Neural cell (in vitro differentiated cells): ENCODE measurements around the gene ITFG1. TPM values are rescaled to one million over a fixed set of nuclear protein-coding genes. Genes with fewer than 3 reads are reported as not detected.
"Not testable (repeated sequence)": the region's sequence is repeated elsewhere in the genome, so short reads cannot be mapped to it uniquely, and the experiment has no call there.

Source experiments
- H2AFZ ChIP-seq: fragments of 200-600, 300-800 bp; sonication (generic), shearing (Covaris generic); 2 replicates; pipeline ENCODE4 v1.6.0; 2014; ENCODE audit warnings: low read depth, mild to moderate bottlenecking, antibody characterized with exemption, low read length, moderate library complexity
- H3F3A ChIP-seq: fragments of 200-600 bp; shearing (Covaris generic); 2 replicates; pipeline ENCODE4 v1.6.1; 2016; ENCODE audit warnings: mild to moderate bottlenecking, moderate library complexity, mixed read lengths, antibody characterized with exemption, low read length; ENCODE audit not compliant: insufficient read depth, poor library complexity, severe bottlenecking
- H3K27ac ChIP-seq: fragments of 200-600, 300-800 bp; sonication (generic), shearing (Covaris generic); 2 replicates; pipeline ENCODE4 v1.5.1; 2014; ENCODE audit warnings: mild to moderate bottlenecking, low read length, moderate library complexity
- H3K27me3 ChIP-seq: fragments of 300-800, 200-600 bp; sonication (generic), shearing (Covaris generic); 2 replicates; pipeline ENCODE4 v1.6.0; 2014; ENCODE audit warnings: mild to moderate bottlenecking, low read depth, low read length, moderate library complexity; ENCODE audit not compliant: insufficient read depth
- H3K36me3 ChIP-seq: fragments of 300-800, 200-600 bp; sonication (generic), shearing (Covaris generic); 2 replicates; pipeline ENCODE4 v1.5.1; 2014; ENCODE audit warnings: mild to moderate bottlenecking, antibody characterized with exemption, low read length, moderate library complexity; ENCODE audit not compliant: insufficient read depth
- H3K4me2 ChIP-seq: fragments of 300-800, 200-600 bp; sonication (generic), shearing (Covaris generic); 2 replicates; pipeline ENCODE4 v1.6.0; 2014; ENCODE audit warnings: mild to moderate bottlenecking, low read length
- H3K4me3 ChIP-seq: fragments of 300-800, 200-600 bp; sonication (generic), shearing (Covaris generic); 2 replicates; pipeline ENCODE4 v1.5.1; 2014; ENCODE audit warnings: mild to moderate bottlenecking, low read length, moderate library complexity
- H3K79me2 ChIP-seq: fragments of 200-600 bp; shearing (Covaris generic); replicated peaks from 2 replicates; pipeline ENCODE4 v1.6.0; 2014; ENCODE audit warnings: mild to moderate bottlenecking, low read length, moderate library complexity; ENCODE audit not compliant: insufficient read depth
- H3K9ac ChIP-seq: fragments of 300-800, 200-600 bp; sonication (generic), shearing (Covaris generic); 2 replicates; pipeline ENCODE4 v1.6.1; 2016; ENCODE audit warnings: mild to moderate bottlenecking, low read length, mixed read lengths
- H3K9me2 ChIP-seq: fragments of 200-600 bp; shearing (Covaris generic); 2 replicates; pipeline ENCODE4 v1.6.1; 2016; ENCODE audit warnings: mild to moderate bottlenecking, low read length, mixed read lengths; ENCODE audit not compliant: insufficient read depth
- H3K9me3 ChIP-seq: fragments of 200-600, 300-800 bp; sonication (generic), shearing (Covaris generic); 2 replicates; pipeline ENCODE4 v1.6.1; 2016; ENCODE audit warnings: mild to moderate bottlenecking, mixed run types, low read length, moderate library complexity, mixed read lengths
- H4K20me1 ChIP-seq: fragments of 200-600 bp; shearing (Covaris generic); 2 replicates; pipeline ENCODE4 v1.6.1; 2016; ENCODE audit warnings: mild to moderate bottlenecking, mixed run types; ENCODE audit not compliant: insufficient read depth
- EP300 ChIP-seq: fragments of 450-650 bp; conservative IDR thresholded peaks from 2 replicates; pipeline ENCODE4 v1.6.1; 2014; ENCODE audit warnings: antibody characterized with exemption, mild to moderate bottlenecking, moderate library complexity; ENCODE audit not compliant: poor library complexity, severe bottlenecking
- EZH2 ChIP-seq: fragments of 200-600, 300-800 bp; shearing (Covaris generic), sonication (generic); IDR thresholded peaks from 2 replicates; pipeline ENCODE4 v1.6.1; 2014; ENCODE audit warnings: antibody characterized with exemption, low read length, borderline replicate concordance, mild to moderate bottlenecking; ENCODE audit not compliant: insufficient read depth, poor library complexity, severe bottlenecking
- MXI1 ChIP-seq: fragments of 450-650 bp; conservative IDR thresholded peaks from 2 replicates; pipeline ENCODE4 v1.6.1; 2014; ENCODE audit warnings: antibody characterized with exemption, mild to moderate bottlenecking; ENCODE audit not compliant: poor library complexity, severe bottlenecking
- POLR2AphosphoS5 ChIP-seq: IDR thresholded peaks from 2 replicates; pipeline ENCODE4 v1.6.1; 2012
- RAD21 ChIP-seq: fragments of 450-650 bp; conservative IDR thresholded peaks from 2 replicates; pipeline ENCODE4 v1.6.1; 2014; ENCODE audit warnings: antibody characterized with exemption, mild to moderate bottlenecking, moderate library complexity
- SMC3 ChIP-seq: fragments of 450-650 bp; conservative IDR thresholded peaks from 2 replicates; pipeline ENCODE4 v1.6.1; 2014; ENCODE audit warnings: antibody characterized with exemption, mild to moderate bottlenecking, moderate library complexity; ENCODE audit not compliant: poor library complexity
- TAF1 ChIP-seq: IDR thresholded peaks from 2 replicates; pipeline ENCODE4 v1.6.1; 2012; ENCODE audit warnings: low read depth
- polyA plus RNA-seq: library from polyadenylated mRNA; depleted of rRNA; stranded (reverse); fragments of >200 nt; gene quantifications from 2 replicates; pipeline ENCODE4 v1.2.3, GENCODE V29; 2014
- TF ChIP-seq, protein P1 (sequence below): fragments of 450-650 bp; IDR thresholded peaks from 2 replicates; pipeline ENCODE4 v1.5.1; 2014; ENCODE audit warnings: antibody characterized with exemption, mild to moderate bottlenecking, moderate library complexity; ENCODE audit not compliant: poor library complexity, severe bottlenecking
- TF ChIP-seq, protein P2 (sequence below): IDR thresholded peaks from 2 replicates; pipeline ENCODE4 v1.6.1; 2012; ENCODE audit warnings: borderline replicate concordance

Gene ITFG1
- polyA plus RNA-seq, 1 donor from 2014 or later = 155 TPM

DNA sequence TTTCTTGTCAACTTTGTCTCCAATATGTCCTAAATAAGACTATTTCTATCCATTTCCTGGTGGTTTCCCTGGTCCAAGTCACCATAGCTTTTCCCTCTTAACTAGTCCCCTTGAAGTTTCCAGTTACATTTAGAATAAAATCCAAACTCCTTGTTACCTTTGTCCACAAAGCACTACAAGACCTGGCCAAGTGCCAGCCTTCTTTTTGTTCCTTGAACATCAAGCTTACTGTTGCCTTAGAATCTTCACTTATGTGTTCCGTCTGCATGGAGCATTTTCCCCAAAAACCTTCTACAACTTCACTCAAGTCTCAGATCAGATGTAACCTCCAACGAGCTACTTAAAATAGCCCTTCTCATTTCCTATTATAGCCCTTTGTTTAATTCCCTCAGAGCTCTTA, 101.4 kb downstream of the ITFG1 start:
- no peaks in the 10 kb centered on the region for H3K79me2 ChIP-seq
- no peak overlapping the region for H3K4me3 ChIP-seq
- H4K20me1 ChIP-seq = no peaks in the 10 kb centered on the region
- no peak overlapping the region for H3K4me2 ChIP-seq
- H3K9me3 ChIP-seq = no peaks in the 10 kb centered on the region
- H3K27me3 ChIP-seq = no peaks in the 10 kb centered on the region
- no peaks in the 10 kb centered on the region for H3K9me2 ChIP-seq
- no peak overlapping the region for H3K27ac ChIP-seq
- TF ChIP-seq, protein P1, sequence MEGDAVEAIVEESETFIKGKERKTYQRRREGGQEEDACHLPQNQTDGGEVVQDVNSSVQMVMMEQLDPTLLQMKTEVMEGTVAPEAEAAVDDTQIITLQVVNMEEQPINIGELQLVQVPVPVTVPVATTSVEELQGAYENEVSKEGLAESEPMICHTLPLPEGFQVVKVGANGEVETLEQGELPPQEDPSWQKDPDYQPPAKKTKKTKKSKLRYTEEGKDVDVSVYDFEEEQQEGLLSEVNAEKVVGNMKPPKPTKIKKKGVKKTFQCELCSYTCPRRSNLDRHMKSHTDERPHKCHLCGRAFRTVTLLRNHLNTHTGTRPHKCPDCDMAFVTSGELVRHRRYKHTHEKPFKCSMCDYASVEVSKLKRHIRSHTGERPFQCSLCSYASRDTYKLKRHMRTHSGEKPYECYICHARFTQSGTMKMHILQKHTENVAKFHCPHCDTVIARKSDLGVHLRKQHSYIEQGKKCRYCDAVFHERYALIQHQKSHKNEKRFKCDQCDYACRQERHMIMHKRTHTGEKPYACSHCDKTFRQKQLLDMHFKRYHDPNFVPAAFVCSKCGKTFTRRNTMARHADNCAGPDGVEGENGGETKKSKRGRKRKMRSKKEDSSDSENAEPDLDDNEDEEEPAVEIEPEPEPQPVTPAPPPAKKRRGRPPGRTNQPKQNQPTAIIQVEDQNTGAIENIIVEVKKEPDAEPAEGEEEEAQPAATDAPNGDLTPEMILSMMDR = no peak
- TF ChIP-seq TAF1 (no peak), SMC3 (no peak), EZH2 (no peak), RAD21 (no peak), POLR2AphosphoS5 (no peak), MXI1 (no peak), EP300 (no peak)
- TF ChIP-seq, protein P2, sequence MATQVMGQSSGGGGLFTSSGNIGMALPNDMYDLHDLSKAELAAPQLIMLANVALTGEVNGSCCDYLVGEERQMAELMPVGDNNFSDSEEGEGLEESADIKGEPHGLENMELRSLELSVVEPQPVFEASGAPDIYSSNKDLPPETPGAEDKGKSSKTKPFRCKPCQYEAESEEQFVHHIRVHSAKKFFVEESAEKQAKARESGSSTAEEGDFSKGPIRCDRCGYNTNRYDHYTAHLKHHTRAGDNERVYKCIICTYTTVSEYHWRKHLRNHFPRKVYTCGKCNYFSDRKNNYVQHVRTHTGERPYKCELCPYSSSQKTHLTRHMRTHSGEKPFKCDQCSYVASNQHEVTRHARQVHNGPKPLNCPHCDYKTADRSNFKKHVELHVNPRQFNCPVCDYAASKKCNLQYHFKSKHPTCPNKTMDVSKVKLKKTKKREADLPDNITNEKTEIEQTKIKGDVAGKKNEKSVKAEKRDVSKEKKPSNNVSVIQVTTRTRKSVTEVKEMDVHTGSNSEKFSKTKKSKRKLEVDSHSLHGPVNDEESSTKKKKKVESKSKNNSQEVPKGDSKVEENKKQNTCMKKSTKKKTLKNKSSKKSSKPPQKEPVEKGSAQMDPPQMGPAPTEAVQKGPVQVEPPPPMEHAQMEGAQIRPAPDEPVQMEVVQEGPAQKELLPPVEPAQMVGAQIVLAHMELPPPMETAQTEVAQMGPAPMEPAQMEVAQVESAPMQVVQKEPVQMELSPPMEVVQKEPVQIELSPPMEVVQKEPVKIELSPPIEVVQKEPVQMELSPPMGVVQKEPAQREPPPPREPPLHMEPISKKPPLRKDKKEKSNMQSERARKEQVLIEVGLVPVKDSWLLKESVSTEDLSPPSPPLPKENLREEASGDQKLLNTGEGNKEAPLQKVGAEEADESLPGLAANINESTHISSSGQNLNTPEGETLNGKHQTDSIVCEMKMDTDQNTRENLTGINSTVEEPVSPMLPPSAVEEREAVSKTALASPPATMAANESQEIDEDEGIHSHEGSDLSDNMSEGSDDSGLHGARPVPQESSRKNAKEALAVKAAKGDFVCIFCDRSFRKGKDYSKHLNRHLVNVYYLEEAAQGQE = no peak
- H3K9ac ChIP-seq = no peak overlapping the region
- no peaks in the 10 kb centered on the region for H3K36me3 ChIP-seq
- H2AFZ ChIP-seq = no peak overlapping the region
- no peaks in the 10 kb centered on the region for H3F3A ChIP-seq

DNA sequence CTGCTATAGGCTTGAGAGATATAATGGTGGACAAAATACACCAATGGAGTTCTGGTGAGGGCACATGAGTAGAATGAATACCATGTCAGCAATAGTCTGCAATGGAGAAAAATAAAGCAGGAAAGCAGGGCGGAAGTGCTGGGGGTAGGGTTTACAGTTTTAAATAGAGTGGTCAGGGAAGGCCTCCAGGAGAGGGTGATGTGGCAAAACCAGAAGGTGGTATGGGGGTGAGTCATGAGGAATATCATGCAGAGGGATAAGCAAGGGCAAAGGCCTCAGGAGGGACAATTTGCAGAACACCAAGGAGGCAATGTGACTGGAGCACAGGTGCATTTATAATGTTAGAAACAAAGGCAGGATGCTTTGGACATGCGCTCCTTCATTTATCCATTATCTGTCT, 102.0 kb downstream of the ITFG1 start:
- no peaks in the 10 kb centered on the region for H3K79me2 ChIP-seq
- H3K36me3 ChIP-seq = no peaks in the 10 kb centered on the region
- no peak overlapping the region for H3K4me2 ChIP-seq
- H3K9ac ChIP-seq = no peak overlapping the region
- no peaks in the 10 kb centered on the region for H3F3A ChIP-seq
- no peak for TF ChIP-seq TAF1
- no peak for TF ChIP-seq MXI1
- TF ChIP-seq RAD21 = no peak
- no peak for TF ChIP-seq EZH2
- no peak for TF ChIP-seq EP300
- TF ChIP-seq, protein P2 = no peak
- TF ChIP-seq, protein P1 = no peak
- TF ChIP-seq SMC3 = no peak
- TF ChIP-seq POLR2AphosphoS5 = no peak
- no peaks in the 10 kb centered on the region for H4K20me1 ChIP-seq
- H3K27me3 ChIP-seq = no peaks in the 10 kb centered on the region
- no peak overlapping the region for H3K4me3 ChIP-seq
- H2AFZ ChIP-seq = no peak overlapping the region
- no peak overlapping the region for H3K27ac ChIP-seq
- H3K9me2 ChIP-seq = no peaks in the 10 kb centered on the region
- peaks cover 2% of the 10 kb centered on the region for H3K9me3 ChIP-seq

DNA sequence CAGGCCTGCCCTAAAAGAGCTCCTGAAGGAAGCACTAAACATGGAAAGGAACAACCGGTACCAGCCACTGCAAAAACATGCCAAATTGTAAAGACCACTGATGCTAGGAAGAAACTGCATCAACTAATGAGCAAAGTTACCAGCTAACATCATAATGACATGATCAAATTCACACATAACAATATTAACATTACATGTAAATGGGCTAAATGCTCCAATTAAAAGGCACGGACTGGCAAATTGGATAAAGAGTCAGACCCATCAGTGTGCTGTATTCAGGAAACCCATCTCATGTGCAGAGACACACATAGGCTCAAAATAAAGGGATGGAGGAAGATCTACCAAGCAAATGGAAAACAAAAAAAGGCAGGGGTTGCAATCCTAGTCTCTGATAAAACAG, 111.8 kb downstream of the ITFG1 start:
- not testable (repeated sequence) for H3K4me2 ChIP-seq, H3F3A ChIP-seq, H3K36me3 ChIP-seq, H3K9ac ChIP-seq, H3K27me3 ChIP-seq, H3K79me2 ChIP-seq, H3K9me3 ChIP-seq, H3K27ac ChIP-seq, H3K9me2 ChIP-seq, H2AFZ ChIP-seq, H3K4me3 ChIP-seq, H4K20me1 ChIP-seq
